ENCODE data around the gene SHANK2.

The SHANK2 gene

DNA sequence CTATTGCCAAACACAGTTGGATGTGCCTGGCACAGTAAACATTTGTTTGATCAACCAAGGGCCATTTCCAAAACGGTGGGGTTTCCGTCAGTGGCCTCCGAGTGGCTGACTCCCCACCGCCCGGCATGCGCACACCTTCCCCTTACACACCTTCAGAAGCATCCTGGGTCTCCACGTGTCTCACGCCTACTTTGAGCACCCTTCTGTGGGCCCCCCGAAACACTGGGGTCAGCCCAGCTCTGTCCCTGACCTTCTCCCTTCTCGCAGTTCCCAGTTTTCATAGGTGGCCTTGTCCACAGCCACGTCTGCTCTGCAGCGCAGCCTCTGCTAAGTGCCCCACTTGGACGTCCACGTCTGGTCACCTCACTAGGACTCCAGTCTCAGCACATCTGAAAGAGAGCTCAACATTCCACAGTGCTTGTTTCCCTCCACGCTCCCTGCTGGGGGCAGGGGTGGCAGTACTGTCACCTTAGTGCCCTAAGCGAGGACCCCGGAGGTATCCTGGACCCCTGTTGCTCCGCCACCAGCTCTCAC, 13.2 kb upstream of the SHANK2 start:
- no peak overlapping the region for H3K4me3 ChIP-seq (ENCODE audit: low read depth in 1 of 2, low read length in 2 of 2)
- H3K79me2 ChIP-seq (ENCODE audit: insufficient read depth, low read length): no peaks in the 10 kb centered on the region
- H3K4me1 ChIP-seq (ENCODE audit: insufficient read depth, low read length): no peaks in the 10 kb centered on the region
- no peak overlapping the region for H3K9ac ChIP-seq (ENCODE audit: low read depth, low read length)
- H3K4me2 ChIP-seq (ENCODE audit: insufficient read depth, low read length): no peak overlapping the region
- ATAC-seq (ENCODE audit: insufficient read depth, low read depth) (no peak), DNase-seq (no peak)
- H3K27me3 ChIP-seq (ENCODE audit: insufficient read depth, low read length, poor library complexity): no peaks in the 10 kb centered on the region
- no peaks in the 10 kb centered on the region for H4K20me1 ChIP-seq (ENCODE audit: insufficient read depth, low read length)
- H3K9me3 ChIP-seq (ENCODE audit: insufficient read depth, low read length, severe bottlenecking): no peaks in the 10 kb centered on the region
- TF ChIP-seq EZH2 (IDR thresholded peaks at IDR 0.05; ENCODE audit: borderline replicate concordance, low read depth, low read length, severe bottlenecking): no peak
- TF ChIP-seq, protein P1, sequence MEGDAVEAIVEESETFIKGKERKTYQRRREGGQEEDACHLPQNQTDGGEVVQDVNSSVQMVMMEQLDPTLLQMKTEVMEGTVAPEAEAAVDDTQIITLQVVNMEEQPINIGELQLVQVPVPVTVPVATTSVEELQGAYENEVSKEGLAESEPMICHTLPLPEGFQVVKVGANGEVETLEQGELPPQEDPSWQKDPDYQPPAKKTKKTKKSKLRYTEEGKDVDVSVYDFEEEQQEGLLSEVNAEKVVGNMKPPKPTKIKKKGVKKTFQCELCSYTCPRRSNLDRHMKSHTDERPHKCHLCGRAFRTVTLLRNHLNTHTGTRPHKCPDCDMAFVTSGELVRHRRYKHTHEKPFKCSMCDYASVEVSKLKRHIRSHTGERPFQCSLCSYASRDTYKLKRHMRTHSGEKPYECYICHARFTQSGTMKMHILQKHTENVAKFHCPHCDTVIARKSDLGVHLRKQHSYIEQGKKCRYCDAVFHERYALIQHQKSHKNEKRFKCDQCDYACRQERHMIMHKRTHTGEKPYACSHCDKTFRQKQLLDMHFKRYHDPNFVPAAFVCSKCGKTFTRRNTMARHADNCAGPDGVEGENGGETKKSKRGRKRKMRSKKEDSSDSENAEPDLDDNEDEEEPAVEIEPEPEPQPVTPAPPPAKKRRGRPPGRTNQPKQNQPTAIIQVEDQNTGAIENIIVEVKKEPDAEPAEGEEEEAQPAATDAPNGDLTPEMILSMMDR (IDR thresholded peaks at IDR 0.05; ENCODE audit: borderline replicate concordance, extremely low read depth, low read length, poor library complexity, severe bottlenecking): no peak
- no peak overlapping the region for H2AFZ ChIP-seq (ENCODE audit: low read depth, low read length)
- no peak overlapping the region for H3K27ac ChIP-seq (ENCODE audit: low read length)
- H3K36me3 ChIP-seq (ENCODE audit: insufficient read depth, low read length): no peaks in the 10 kb centered on the region

DNA sequence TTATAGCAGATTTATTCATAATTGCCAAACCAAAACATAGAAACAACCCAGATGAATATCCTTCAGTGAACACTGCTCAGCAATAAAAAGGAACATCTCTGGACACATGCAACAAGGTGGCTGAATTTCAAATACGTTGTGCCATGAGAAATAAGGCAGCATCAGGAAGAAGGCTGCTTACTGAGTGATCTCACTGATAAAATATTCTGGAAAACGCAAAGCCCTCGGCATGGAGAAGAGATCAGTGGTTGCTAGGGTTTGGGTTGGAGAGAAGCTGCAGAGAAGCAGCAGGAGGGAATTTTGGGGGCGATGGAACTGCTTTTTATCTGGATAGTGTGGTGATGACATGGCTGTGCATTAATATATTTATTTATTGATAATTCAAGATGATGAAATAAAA, 11.0 kb upstream of the SHANK2 start:
- H3K4me2 ChIP-seq (ENCODE audit: insufficient read depth, low read length): no peak overlapping the region
- no peak overlapping the region for H2AFZ ChIP-seq (ENCODE audit: low read depth, low read length)
- H3K79me2 ChIP-seq (ENCODE audit: insufficient read depth, low read length): no peaks in the 10 kb centered on the region
- H3K27ac ChIP-seq (ENCODE audit: low read length): no peak overlapping the region
- peaks cover 4% of the 10 kb centered on the region for H3K9me3 ChIP-seq (ENCODE audit: insufficient read depth, low read length, severe bottlenecking)
- H3K36me3 ChIP-seq (ENCODE audit: insufficient read depth, low read length): no peaks in the 10 kb centered on the region
- H3K4me3 ChIP-seq (ENCODE audit: low read depth in 1 of 2, low read length in 2 of 2): no peak overlapping the region
- H3K27me3 ChIP-seq (ENCODE audit: insufficient read depth, low read length, poor library complexity): no peaks in the 10 kb centered on the region
- H4K20me1 ChIP-seq (ENCODE audit: insufficient read depth, low read length): no peaks in the 10 kb centered on the region
- TF ChIP-seq EZH2 (IDR thresholded peaks at IDR 0.05; ENCODE audit: borderline replicate concordance, low read depth, low read length, severe bottlenecking): no peak
- TF ChIP-seq, protein P1 (IDR thresholded peaks at IDR 0.05; ENCODE audit: borderline replicate concordance, extremely low read depth, low read length, poor library complexity, severe bottlenecking): no peak
- no peak overlapping the region for H3K9ac ChIP-seq (ENCODE audit: low read depth, low read length)
- ATAC-seq (ENCODE audit: insufficient read depth, low read depth): no peak
- H3K4me1 ChIP-seq (ENCODE audit: insufficient read depth, low read length): no peaks in the 10 kb centered on the region
- no peak for DNase-seq

DNA sequence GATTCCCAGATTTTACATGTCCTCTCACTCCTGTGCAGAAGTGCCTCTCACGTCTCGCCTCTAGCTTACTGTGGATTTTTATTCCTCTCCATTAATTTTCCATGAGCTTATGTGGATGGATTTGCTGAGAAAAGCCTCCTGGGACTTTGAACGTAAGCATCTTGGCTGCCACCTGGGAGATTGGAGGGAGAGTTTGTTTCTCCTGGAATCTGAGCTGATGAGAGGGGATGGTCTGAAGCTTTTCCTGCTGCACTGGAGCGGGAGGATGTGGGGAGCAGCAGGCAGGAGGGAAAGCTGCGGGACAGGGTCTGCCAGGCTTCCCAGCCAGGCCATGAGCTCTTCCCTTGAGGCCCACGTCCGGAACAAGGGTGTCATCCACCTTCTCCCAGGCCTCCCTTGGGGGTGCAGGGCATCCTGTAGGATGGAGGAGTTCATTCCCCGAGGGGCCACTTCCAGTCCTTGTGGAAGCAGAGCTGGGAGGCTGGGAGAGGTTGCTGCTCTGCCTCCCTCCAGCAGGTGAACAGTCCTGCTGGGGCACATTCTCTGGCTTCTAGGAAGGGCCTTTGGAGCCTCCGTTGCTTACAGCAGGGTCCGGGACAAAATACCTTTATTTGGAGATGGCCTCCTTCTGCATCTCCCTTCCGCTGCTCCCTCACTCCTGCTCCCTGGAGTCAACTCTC, 3.6 kb upstream of the SHANK2 start:
- ATAC-seq (ENCODE audit: insufficient read depth, low read depth): no peak
- H3K79me2 ChIP-seq (ENCODE audit: insufficient read depth, low read length): no peaks in the 10 kb centered on the region
- H3K4me2 ChIP-seq (ENCODE audit: insufficient read depth, low read length): no peak overlapping the region
- no peak overlapping the region for H3K9ac ChIP-seq (ENCODE audit: low read depth, low read length)
- H3K9me3 ChIP-seq (ENCODE audit: insufficient read depth, low read length, severe bottlenecking): peaks cover 4% of the 10 kb centered on the region
- no peaks in the 10 kb centered on the region for H3K36me3 ChIP-seq (ENCODE audit: insufficient read depth, low read length)
- no peaks in the 10 kb centered on the region for H4K20me1 ChIP-seq (ENCODE audit: insufficient read depth, low read length)
- no peak for DNase-seq
- no peak overlapping the region for H2AFZ ChIP-seq (ENCODE audit: low read depth, low read length)
- no peaks in the 10 kb centered on the region for H3K27me3 ChIP-seq (ENCODE audit: insufficient read depth, low read length, poor library complexity)
- H3K4me3 ChIP-seq (ENCODE audit: low read depth in 1 of 2, low read length in 2 of 2): no peak overlapping the region
- TF ChIP-seq EZH2 (IDR thresholded peaks at IDR 0.05; ENCODE audit: borderline replicate concordance, low read depth, low read length, severe bottlenecking): no peak
- TF ChIP-seq, protein P1 (IDR thresholded peaks at IDR 0.05; ENCODE audit: borderline replicate concordance, extremely low read depth, low read length, poor library complexity, severe bottlenecking): no peak
- no peak overlapping the region for H3K27ac ChIP-seq (ENCODE audit: low read length)
- H3K4me1 ChIP-seq (ENCODE audit: insufficient read depth, low read length): no peaks in the 10 kb centered on the region

All from DND-41 (cell line).